OCI-LY7 (cell line): ENCODE data around the gene ALB. TPM values are rescaled to one million over a fixed set of nuclear protein-coding genes. Genes with fewer than 3 reads are reported as not detected.

Experiments used
- BruUV-seq: library from RNA; stranded (reverse); fragments of 400-500 nt; replicated peaks from 2 replicates; lab custom pipeline; 2021; lab: Mats Ljungman, UMichigan
- CTCF ChIA-PET: fragments of 300-600 bp; sonication (Branson Sonifier 250); formaldehyde crosslinking; loops from one replicate; lab custom pipeline; 2022; ENCODE audit warnings: antibody characterized with exemption; ENCODE audit not compliant: unreplicated experiment; lab: Charles Lee
- POLR2A ChIA-PET: fragments of 300-600 bp; sonication (Branson Sonifier 250); formaldehyde crosslinking; loops from one replicate; lab custom pipeline; 2022; ENCODE audit warnings: antibody characterized with exemption; lab: Charles Lee
- DNase-seq: peaks from one replicate; pipeline ENCODE4 v3.0.0-alpha.2; 2015; ENCODE audit warnings: low spot score
- H2AFZ ChIP-seq: fragments of 200-600 bp; sonication (generic), shearing (Covaris generic); 2 replicates; pipeline ENCODE4 v1.6.1; 2014; ENCODE audit warnings: mild to moderate bottlenecking, antibody characterized with exemption, low read length, moderate library complexity
- H3K27ac ChIP-seq: fragments of 200-600 bp; sonication (generic); 2 replicates; pipeline ENCODE4 v1.5.1; 2014; ENCODE audit warnings: mixed run types, low read depth, mild to moderate bottlenecking, moderate library complexity, low read length, inconsistent platforms; ENCODE audit not compliant: poor library complexity, severe bottlenecking
- H3K36me3 ChIP-seq: fragments of 200-600 bp; sonication (generic); 2 replicates; pipeline ENCODE4 v1.6.1; 2014; ENCODE audit warnings: mild to moderate bottlenecking, antibody characterized with exemption, low read length, moderate library complexity, mixed read lengths; ENCODE audit not compliant: insufficient read depth
- H3K4me1 ChIP-seq: fragments of 200-600 bp; sonication (generic); 2 replicates; pipeline ENCODE4 v1.5.1; 2014; ENCODE audit warnings: mild to moderate bottlenecking, low read length; ENCODE audit not compliant: insufficient read depth, poor library complexity, severe bottlenecking
- H3K4me2 ChIP-seq: fragments of 200-600 bp; sonication (generic); 2 replicates; pipeline ENCODE4 v1.6.1; 2014; ENCODE audit warnings: mild to moderate bottlenecking, low read length
- H3K4me3 ChIP-seq: fragments of 200-600 bp; sonication (generic); 2 replicates; pipeline ENCODE4 v1.5.1; 2014; ENCODE audit warnings: mild to moderate bottlenecking, low read depth, low read length; ENCODE audit not compliant: poor library complexity, severe bottlenecking
- H3K79me2 ChIP-seq: fragments of 200-600 bp; sonication (generic); 2 replicates; pipeline ENCODE4 v1.6.1; 2016; ENCODE audit warnings: low read depth, mild to moderate bottlenecking, low read length, moderate library complexity, mixed read lengths; ENCODE audit not compliant: insufficient read depth
- H3K9me2 ChIP-seq: fragments of 200-600 bp; sonication (generic); 2 replicates; pipeline ENCODE4 v1.6.1; 2016; ENCODE audit warnings: mild to moderate bottlenecking, low read length, mixed read lengths; ENCODE audit not compliant: insufficient read depth
- H3K9me3 ChIP-seq: fragments of 200-600 bp; sonication (generic); 2 replicates; pipeline ENCODE4 v1.6.1; 2014; ENCODE audit warnings: mild to moderate bottlenecking, mixed run types, low read length, mixed read lengths
- H4K20me1 ChIP-seq: fragments of 200-600 bp; sonication (generic); 2 replicates; pipeline ENCODE4 v1.6.1; 2014; ENCODE audit warnings: mild to moderate bottlenecking, antibody characterized with exemption, low read length, moderate library complexity, mixed read lengths; ENCODE audit not compliant: insufficient read depth
- EZH2phosphoT487 ChIP-seq: fragments of 200-600 bp; sonication (generic); IDR thresholded peaks from 2 replicates; pipeline ENCODE4 v1.6.1; 2018; ENCODE audit warnings: low read depth, borderline replicate concordance, mild to moderate bottlenecking, mixed run types, antibody characterized with exemption, low read length, moderate library complexity, mixed read lengths
- intact Hi-C: fragments of 100-400 bp; cut with micrococcal nuclease; formaldehyde crosslinking; loops from one replicate; pipeline ENCODE4 v1.10.0; 2022; ENCODE audit not compliant: unreplicated experiment
- total RNA-seq, 2 experiments: library from RNA; depleted of rRNA in 1 of 2; stranded (reverse); fragments of >200 nt in 1 of 2; shearing (Covaris generic) in 1 of 2; gene quantifications; 2 replicates each; pipeline ENCODE4 v1.2.3, GENCODE V29; 2014 to 2022
- TF ChIP-seq, protein P1 (sequence below): fragments of 200-600 bp; sonication (generic); conservative IDR thresholded peaks from 2 replicates; pipeline ENCODE4 v1.5.1; 2014; ENCODE audit warnings: mild to moderate bottlenecking, antibody characterized with exemption, low read length, moderate library complexity, mixed read lengths

Gene ALB
- total RNA-seq, 2 experiments from 2014 or later, result not detected

DNA sequence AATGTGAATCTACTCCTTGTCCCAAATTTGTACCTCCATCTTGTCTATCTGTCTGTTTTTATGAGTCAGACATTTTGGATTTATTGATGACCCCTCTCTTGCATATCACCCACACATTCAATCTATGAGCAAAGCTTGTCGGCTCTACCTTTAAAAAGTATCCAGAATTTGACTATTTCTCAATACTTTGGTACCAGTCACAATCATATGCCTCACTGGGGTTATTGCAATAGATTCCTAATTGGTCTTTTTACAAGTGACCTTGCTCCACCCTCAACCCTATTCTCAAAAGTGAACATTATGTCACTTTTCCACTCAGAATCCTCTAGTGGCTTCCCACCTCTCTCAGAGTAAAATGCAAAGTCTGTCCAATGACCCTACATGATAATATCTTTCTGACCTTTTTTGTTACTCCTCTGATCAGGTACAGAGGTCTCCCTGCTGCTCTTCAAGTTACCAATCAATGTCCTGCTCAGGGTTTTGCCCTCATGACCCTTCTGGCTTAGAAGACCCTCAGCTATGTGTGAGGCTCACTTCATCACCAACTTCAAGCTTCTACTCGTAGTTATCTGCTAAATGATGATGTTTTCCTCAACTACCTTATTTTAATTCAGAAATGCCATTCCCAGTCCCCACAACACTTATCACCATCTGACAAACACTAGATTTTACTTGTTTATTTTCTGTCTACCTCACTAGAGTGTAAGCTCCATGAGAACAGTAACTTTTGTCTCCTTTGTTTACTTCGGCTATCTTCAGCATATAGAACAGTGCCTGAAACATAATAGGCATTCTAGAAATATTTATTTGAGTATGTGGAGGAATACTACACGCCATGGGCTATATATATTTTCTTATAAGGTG lies 54.3 kb downstream of the ALB start:
- Histone ChIP-seq H3K4me1 (no peaks in the 10 kb centered on the region), H2AFZ (no peak overlapping the region), H3K36me3 (no peaks in the 10 kb centered on the region), H3K4me3 (no peak overlapping the region), H4K20me1 (no peaks in the 10 kb centered on the region), H3K4me2 (no peak overlapping the region), H3K27ac (no peak overlapping the region), H3K9me3 (no peaks in the 10 kb centered on the region), H3K9me2 (no peaks in the 10 kb centered on the region), H3K79me2 (no peaks in the 10 kb centered on the region)
- POLR2A ChIA-PET, result interaction anchor here (0.6 to 1.2 kb wide), 4 partner anchors 14 to 102 kb away, joined by 3 to 5 read pairs (median 4); no protein-coding TSS in a partner anchor
- no peak for TF ChIP-seq EZH2phosphoT487
- TF ChIP-seq, protein P1, sequence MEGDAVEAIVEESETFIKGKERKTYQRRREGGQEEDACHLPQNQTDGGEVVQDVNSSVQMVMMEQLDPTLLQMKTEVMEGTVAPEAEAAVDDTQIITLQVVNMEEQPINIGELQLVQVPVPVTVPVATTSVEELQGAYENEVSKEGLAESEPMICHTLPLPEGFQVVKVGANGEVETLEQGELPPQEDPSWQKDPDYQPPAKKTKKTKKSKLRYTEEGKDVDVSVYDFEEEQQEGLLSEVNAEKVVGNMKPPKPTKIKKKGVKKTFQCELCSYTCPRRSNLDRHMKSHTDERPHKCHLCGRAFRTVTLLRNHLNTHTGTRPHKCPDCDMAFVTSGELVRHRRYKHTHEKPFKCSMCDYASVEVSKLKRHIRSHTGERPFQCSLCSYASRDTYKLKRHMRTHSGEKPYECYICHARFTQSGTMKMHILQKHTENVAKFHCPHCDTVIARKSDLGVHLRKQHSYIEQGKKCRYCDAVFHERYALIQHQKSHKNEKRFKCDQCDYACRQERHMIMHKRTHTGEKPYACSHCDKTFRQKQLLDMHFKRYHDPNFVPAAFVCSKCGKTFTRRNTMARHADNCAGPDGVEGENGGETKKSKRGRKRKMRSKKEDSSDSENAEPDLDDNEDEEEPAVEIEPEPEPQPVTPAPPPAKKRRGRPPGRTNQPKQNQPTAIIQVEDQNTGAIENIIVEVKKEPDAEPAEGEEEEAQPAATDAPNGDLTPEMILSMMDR, result no peak
- CTCF ChIA-PET, result no interaction called here
- intact Hi-C loops, result no loop called here
- BruUV-seq, result no TSS peak
- DNase-seq, result no peak

DNA sequence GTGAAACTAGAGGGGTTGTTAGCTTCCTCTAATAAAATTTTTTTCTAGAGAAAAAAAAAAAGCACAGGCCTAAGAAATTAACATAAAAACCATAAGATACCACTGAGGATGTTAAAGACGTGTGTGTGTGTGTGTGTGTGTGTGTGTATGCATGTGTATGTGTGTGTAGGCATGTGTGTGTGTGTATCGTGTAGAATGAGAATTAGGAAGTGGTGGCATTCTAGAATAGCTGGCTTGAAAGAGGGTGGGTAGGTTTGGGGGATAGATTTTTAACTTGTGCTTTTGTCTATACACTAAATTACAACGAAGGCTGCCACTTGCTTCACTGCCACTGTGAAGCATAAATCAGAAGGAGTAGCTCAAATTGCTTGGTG lies 54.9 kb downstream of the ALB start:
- ChIA-PET POLR2A (interaction anchor here (1.2 kb wide), 1 partner anchor 21 kb away, joined by 3 read pairs; no protein-coding TSS in a partner anchor), CTCF (no interaction called here)
- Histone ChIP-seq H3K4me3 (no peak overlapping the region), H3K9me2 (no peaks in the 10 kb centered on the region), H3K79me2 (no peaks in the 10 kb centered on the region), H3K4me2 (no peak overlapping the region), H3K9me3 (no peaks in the 10 kb centered on the region), H4K20me1 (no peaks in the 10 kb centered on the region), H3K4me1 (no peaks in the 10 kb centered on the region), H2AFZ (no peak overlapping the region), H3K36me3 (no peaks in the 10 kb centered on the region), H3K27ac (no peak overlapping the region)
- DNase-seq, result no peak
- TF ChIP-seq, protein P1, result no peak
- no peak for TF ChIP-seq EZH2phosphoT487
- intact Hi-C loops, result no loop called here
- no TSS peak for BruUV-seq
